GM12801 (cell line): Measurements from ENCODE around the gene TFRC.

Experiments used
- TF ChIP-seq, protein P1 (sequence below): IDR thresholded peaks from one replicate; pipeline ENCODE4 v1.5.1; 2011; ENCODE audit warnings: control low read depth; ENCODE audit not compliant: insufficient read length; ENCODE audit errors: extremely low read depth

The TFRC gene

DNA sequence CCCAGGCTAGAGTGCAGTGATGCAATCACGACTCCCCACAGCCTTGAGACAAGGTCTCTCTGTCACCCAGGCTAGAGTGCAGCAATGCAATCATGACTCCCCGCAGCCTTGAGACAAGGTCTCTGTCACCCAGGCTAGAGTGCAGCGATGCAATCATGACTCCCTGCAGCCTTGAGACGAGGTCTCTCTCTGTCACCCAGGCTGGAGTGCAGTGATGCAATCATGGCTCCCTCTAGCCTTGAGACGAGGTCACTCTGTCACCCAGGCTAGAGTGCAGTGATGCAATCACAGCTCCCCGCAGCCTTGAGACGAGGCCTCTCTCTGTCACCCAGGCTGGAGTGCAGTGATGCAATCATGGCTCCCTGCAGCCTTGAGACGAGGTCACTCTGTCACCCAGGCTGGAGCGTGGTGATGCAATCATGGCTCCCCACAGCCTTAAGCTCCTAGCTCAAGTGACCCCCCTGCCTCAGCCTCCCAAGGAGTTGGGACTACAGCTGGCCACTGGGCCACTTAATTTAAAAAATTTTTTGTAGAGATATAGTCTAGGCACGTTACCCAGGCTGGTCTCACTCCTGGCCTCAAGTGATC, 26.1 kb downstream of the TFRC start:
- TF ChIP-seq, protein P1, sequence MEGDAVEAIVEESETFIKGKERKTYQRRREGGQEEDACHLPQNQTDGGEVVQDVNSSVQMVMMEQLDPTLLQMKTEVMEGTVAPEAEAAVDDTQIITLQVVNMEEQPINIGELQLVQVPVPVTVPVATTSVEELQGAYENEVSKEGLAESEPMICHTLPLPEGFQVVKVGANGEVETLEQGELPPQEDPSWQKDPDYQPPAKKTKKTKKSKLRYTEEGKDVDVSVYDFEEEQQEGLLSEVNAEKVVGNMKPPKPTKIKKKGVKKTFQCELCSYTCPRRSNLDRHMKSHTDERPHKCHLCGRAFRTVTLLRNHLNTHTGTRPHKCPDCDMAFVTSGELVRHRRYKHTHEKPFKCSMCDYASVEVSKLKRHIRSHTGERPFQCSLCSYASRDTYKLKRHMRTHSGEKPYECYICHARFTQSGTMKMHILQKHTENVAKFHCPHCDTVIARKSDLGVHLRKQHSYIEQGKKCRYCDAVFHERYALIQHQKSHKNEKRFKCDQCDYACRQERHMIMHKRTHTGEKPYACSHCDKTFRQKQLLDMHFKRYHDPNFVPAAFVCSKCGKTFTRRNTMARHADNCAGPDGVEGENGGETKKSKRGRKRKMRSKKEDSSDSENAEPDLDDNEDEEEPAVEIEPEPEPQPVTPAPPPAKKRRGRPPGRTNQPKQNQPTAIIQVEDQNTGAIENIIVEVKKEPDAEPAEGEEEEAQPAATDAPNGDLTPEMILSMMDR, result no peak

GRCh38 chr3:196055240-196055639, 26.6 kb downstream of the TFRC start:
- TF ChIP-seq, protein P1, result no peak

GRCh38 chr3:196054661-196055060, 27.2 kb downstream of the TFRC start:
- TF ChIP-seq, protein P1, result no peak

DNA sequence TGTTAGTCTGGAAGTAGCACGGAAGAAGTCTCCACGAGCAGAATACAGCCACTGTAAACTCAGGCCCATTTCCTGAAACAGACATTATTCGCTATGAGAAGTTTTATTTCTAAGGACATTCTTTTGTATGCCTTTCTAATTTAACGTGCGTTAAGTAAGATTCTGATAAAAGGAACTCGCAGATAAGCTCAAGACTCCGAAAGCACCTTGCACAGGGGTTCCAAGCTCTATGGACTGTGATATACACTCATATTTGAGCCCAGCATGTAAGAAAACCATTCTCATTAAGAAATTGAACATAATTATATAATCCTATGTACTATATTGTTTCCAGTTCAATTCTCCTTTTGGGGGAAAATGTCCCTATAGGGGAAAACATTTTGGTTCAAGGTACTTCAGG, 28.4 kb downstream of the TFRC start:
- TF ChIP-seq, protein P1, result no peak

DNA sequence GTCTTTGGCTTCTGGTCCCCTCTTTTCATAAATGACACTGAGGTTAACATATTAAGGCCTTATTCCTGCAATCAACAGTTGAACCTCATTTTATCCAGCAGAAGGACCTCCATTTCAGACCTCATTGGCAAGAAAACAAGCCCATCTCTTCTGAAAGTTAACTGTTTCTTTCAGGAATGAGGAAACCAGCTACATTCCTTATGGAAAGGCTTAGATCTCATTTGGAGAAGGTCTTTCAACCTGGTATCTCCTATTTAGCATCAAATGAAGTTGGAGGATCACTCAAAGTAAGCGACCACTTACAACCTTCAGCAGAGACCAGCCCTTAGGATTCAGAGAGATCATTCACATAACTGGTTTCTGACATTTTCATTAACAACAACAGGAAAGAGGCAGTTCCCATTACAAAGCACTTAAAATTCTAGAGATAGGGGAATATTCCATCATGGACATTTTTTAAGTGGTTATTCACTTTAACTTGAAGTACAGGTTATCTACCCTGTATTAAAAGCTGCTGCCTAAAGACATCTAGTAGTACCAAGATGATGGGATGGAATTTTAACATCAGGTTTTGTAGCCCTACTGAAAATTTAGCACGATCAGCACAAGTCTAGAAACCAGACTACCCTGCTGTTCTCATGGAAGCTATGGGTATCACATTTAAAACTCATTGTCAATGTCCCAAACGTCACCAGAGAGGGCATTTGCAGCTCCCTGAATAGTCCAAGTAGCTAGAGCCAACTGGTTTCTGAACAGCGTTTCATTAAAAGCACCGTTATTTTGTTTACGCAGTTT, 30.4 kb downstream of the TFRC start:
- TF ChIP-seq, protein P1, result no peak

DNA sequence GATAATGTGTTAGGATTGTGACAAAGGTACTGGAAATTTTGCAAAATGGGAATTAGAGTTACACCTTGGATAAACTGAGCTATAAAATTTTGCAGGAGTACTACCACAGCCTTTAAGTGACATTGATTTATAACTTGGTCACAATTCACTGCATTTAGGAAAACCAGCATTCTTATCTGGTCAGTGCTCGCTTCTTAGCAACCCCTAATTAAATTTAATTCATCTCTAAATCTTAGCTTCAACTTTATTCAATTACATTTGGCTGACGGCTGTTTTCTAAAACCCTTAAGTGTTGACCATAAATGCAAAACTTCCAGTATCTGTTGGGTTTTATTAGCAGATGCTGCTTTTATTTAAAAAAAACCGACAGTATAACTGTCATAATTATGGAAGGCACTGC, 31.3 kb downstream of the TFRC start:
- TF ChIP-seq, protein P1, result no peak

DNA sequence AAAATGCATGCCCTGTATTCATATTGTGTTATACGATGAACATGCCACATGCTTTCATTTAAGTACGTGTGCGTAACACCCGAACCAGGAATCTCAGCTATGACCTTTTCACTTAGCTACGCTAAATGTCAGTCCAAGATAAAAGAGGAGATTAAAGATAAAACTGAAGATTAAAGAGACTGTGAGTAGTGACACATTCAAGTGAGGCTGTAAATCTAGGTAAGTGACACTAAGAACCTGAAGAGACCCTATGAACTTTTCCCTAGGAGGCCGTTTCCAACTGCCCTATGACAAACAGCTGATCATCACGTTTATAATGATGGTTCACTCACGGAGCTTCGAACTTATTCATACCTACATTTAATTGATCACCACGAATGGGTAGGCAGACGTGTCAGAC, 32.2 kb downstream of the TFRC start:
- TF ChIP-seq, protein P1, result no peak
